Upper lobe of left lung (tissue), 4 donors: ENCODE results near the gene REEP6.

Experiments
- POLR2A ChIP-seq, 4 donors: fragments of 450-650 bp; IDR thresholded peaks; one replicate each; pipeline ENCODE4 v1.5.1; 2016 to 2017; ENCODE audit warnings: antibody characterized with exemption in 4 of 4, mild to moderate bottlenecking in 2 of 4
- POLR2AphosphoS5 ChIP-seq, 2 donors: sonication (generic); formaldehyde crosslinking; IDR thresholded peaks; one replicate each; pipeline ENCODE4 v1.5.1; 2017; ENCODE audit warnings: antibody characterized with exemption in 2 of 2
- TF ChIP-seq, protein P1 (sequence below), 6 experiments: fragments of 450-650 bp in 4 of 6; fragments of 200-600 bp in 2 of 6; sonication (generic) in 2 of 6; IDR thresholded peaks; one replicate each; pipeline ENCODE4 v1.5.1; 2016 to 2019; ENCODE audit warnings: antibody characterized with exemption in 6 of 6

GRCh38 chr19:1457892-1458291 lies 33.1 kb upstream of the REEP6 start:
- TF ChIP-seq, protein P1, sequence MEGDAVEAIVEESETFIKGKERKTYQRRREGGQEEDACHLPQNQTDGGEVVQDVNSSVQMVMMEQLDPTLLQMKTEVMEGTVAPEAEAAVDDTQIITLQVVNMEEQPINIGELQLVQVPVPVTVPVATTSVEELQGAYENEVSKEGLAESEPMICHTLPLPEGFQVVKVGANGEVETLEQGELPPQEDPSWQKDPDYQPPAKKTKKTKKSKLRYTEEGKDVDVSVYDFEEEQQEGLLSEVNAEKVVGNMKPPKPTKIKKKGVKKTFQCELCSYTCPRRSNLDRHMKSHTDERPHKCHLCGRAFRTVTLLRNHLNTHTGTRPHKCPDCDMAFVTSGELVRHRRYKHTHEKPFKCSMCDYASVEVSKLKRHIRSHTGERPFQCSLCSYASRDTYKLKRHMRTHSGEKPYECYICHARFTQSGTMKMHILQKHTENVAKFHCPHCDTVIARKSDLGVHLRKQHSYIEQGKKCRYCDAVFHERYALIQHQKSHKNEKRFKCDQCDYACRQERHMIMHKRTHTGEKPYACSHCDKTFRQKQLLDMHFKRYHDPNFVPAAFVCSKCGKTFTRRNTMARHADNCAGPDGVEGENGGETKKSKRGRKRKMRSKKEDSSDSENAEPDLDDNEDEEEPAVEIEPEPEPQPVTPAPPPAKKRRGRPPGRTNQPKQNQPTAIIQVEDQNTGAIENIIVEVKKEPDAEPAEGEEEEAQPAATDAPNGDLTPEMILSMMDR (IDR thresholded peaks at IDR 0.05), result no peak
- TF ChIP-seq POLR2A (IDR thresholded peaks at IDR 0.05) (no peak), POLR2AphosphoS5 (IDR thresholded peaks at IDR 0.05) (no peak)
